K562 (cell line): Measurements from ENCODE around the gene RBM46. TPM values are rescaled to one million over a fixed set of nuclear protein-coding genes. Genes with fewer than 3 reads are reported as not detected.

ENCODE experiments used
- ATAC-seq: fragments of 200-7000 bp; cut with Tn5 transposase; 3 replicates; pipeline ENCODE4 v1.9.1; 2020; ENCODE audit warnings: moderate library complexity
- BruUV-seq: library from RNA; stranded (reverse); fragments of 400-500 nt; replicated peaks from 2 replicates; lab custom pipeline; 2021; lab: Mats Ljungman, UMichigan
- CTCF ChIA-PET: fragments of 300-600 bp; formaldehyde crosslinking; extraction: SDS; loops from one replicate; lab custom pipeline; 2021; ENCODE audit warnings: low intra/inter-chr PET ratio; lab: Yijun Ruan, JAX
- POLR2A ChIA-PET: fragments of 300-600, 350-650 bp; sonication (Branson Sonifier 250); formaldehyde crosslinking; extraction: SDS; loops from one replicate; lab custom pipeline; 2021; ENCODE audit warnings: antibody characterized with exemption, inconsistent platforms; lab: Yijun Ruan, JAX
- DNase-seq, 4 experiments: peaks; one replicate each; pipeline versions ENCODE4 v3.0.0 to v3.0.0-alpha.2; 2011 to 2018; ENCODE audit warnings: low spot score in 3 of 4, mixed read lengths in 3 of 4; ENCODE audit errors: extremely low read depth in 1 of 4
- FAIRE-seq: peaks from 2 replicates; lab custom pipeline; 2011; peaks lifted over from hg19 to GRCh38; lab: Jason Lieb, UNC
- H2AFZ ChIP-seq: 2 replicates; pipeline ENCODE4 v1.6.0; 2011; ENCODE audit warnings: low read depth, low read length, control low read depth, inconsistent platforms
- H3K27ac ChIP-seq: fragments of 200-600 bp; 3 replicates; pipeline ENCODE4 v1.8.0; 2011; ENCODE audit warnings: low read depth, mild to moderate bottlenecking, control low read depth, inconsistent platforms, low read length, moderate library complexity, mixed read lengths; ENCODE audit errors: extremely low read depth
- H3K27me3 ChIP-seq, 2 experiments: fragments of 300-600 bp in 1 of 2; 2 replicates in 1 of 2; 3 replicates in 1 of 2; pipeline versions ENCODE4 v1.6.0 to v1.8.0; 2011; ENCODE audit warnings: inconsistent platforms in 2 of 2, low read length in 2 of 2, mild to moderate bottlenecking in 1 of 2, mixed read lengths in 1 of 2, moderate library complexity in 1 of 2; ENCODE audit not compliant: control insufficient read depth in 2 of 2, insufficient read depth in 2 of 2
- H3K36me3 ChIP-seq: fragments of 300-600 bp; 3 replicates; pipeline ENCODE4 v1.8.0; 2011; ENCODE audit warnings: mild to moderate bottlenecking, low read length, inconsistent platforms; ENCODE audit not compliant: control insufficient read depth, insufficient read depth
- H3K4me1 ChIP-seq, 2 experiments: fragments of 200-600 bp in 1 of 2; replicated peaks in 1 of 2; 2 replicates in 1 of 2; 3 replicates in 1 of 2; pipeline versions ENCODE4 v1.5.1 to v1.8.0; 2011; ENCODE audit warnings: inconsistent platforms in 2 of 2, low read length in 2 of 2, mild to moderate bottlenecking in 1 of 2, mixed read lengths in 1 of 2, moderate library complexity in 1 of 2; ENCODE audit not compliant: control insufficient read depth in 2 of 2, insufficient read depth in 2 of 2
- H3K4me2 ChIP-seq: 2 replicates; pipeline ENCODE4 v1.6.1; 2011; ENCODE audit warnings: low read length, control low read depth, inconsistent platforms, mixed read lengths; ENCODE audit not compliant: insufficient read depth
- H3K4me3 ChIP-seq: fragments of 200-600 bp; sonication (generic), shearing (Covaris generic); 2 replicates; pipeline ENCODE4 v1.5.1; 2016; ENCODE audit warnings: control low read depth, inconsistent platforms
- H3K79me2 ChIP-seq: fragments of 200-600 bp; 3 replicates; pipeline ENCODE4 v1.8.0; 2011; ENCODE audit warnings: low read length, inconsistent platforms; ENCODE audit not compliant: control insufficient read depth, insufficient read depth
- H3K9ac ChIP-seq, 2 experiments: 2 replicates each; pipeline versions ENCODE4 v1.6.0 to v1.6.1; 2011; ENCODE audit warnings: low read depth in 2 of 2, low read length in 2 of 2, control low read depth in 1 of 2, inconsistent platforms in 1 of 2, mild to moderate bottlenecking in 1 of 2, mixed read lengths in 1 of 2; ENCODE audit not compliant: insufficient read depth in 1 of 2
- H3K9me1 ChIP-seq: one replicate; pipeline ENCODE4 v1.6.0; 2011; ENCODE audit warnings: inconsistent platforms, mild to moderate bottlenecking, low read length, moderate library complexity; ENCODE audit not compliant: control insufficient read depth, insufficient read depth
- H3K9me3 ChIP-seq: replicated peaks from 2 replicates; pipeline ENCODE4 v1.5.1; 2011; ENCODE audit warnings: low read depth, low read length, inconsistent platforms; ENCODE audit not compliant: control insufficient read depth, insufficient read depth
- H4K20me1 ChIP-seq: replicated peaks from 2 replicates; pipeline ENCODE4 v1.6.1; 2011; ENCODE audit warnings: low read length, inconsistent platforms, mixed read lengths; ENCODE audit not compliant: control insufficient read depth, insufficient read depth
- ARID3B ChIP-seq: fragments of 250-450 bp; sonication (Bioruptor Pico); IDR thresholded peaks from 2 replicates; pipeline ENCODE4 v1.4.0; 2020; ENCODE audit warnings: borderline replicate concordance
- CBFA2T2 ChIP-seq: fragments of 450-650 bp; conservative IDR thresholded peaks from 2 replicates; pipeline ENCODE4 v1.6.1; 2017; ENCODE audit warnings: mild to moderate bottlenecking
- CXXC5 ChIP-seq: fragments of 250-450 bp; sonication (Bioruptor Pico); IDR thresholded peaks from 2 replicates; pipeline ENCODE4 v1.8.0; 2022; ENCODE audit warnings: inconsistent platforms, mild to moderate bottlenecking, moderate library complexity
- DDX20 ChIP-seq: fragments of 450-650 bp; IDR thresholded peaks from 2 replicates; pipeline ENCODE4 v1.6.1; 2016; ENCODE audit warnings: missing genetic modification characterization, low read depth, mild to moderate bottlenecking, missing compliant biosample characterization, moderate library complexity
- FIP1L1 ChIP-seq: fragments of 200-400 bp; formaldehyde crosslinking; IDR thresholded peaks from 2 replicates; pipeline ENCODE4 v1.6.1; 2018; ENCODE audit warnings: mild to moderate bottlenecking, low read depth, low read length; ENCODE audit not compliant: poor library complexity, severe bottlenecking
- HDAC3 ChIP-seq: fragments of 450-650 bp; IDR thresholded peaks from 2 replicates; pipeline ENCODE4 v1.6.1; 2018; ENCODE audit warnings: borderline replicate concordance, mild to moderate bottlenecking, moderate library complexity; ENCODE audit not compliant: partially characterized antibody
- HDAC6 ChIP-seq: IDR thresholded peaks from 2 replicates; pipeline ENCODE4 v1.6.1; 2012; ENCODE audit warnings: low read depth, mild to moderate bottlenecking, control low read depth, inconsistent platforms, low read length, moderate library complexity
- NFE2L1 ChIP-seq: fragments of 450-650 bp; IDR thresholded peaks from 2 replicates; pipeline ENCODE4 v1.6.1; 2016; ENCODE audit warnings: missing genetic modification characterization, low read depth, mild to moderate bottlenecking, missing compliant biosample characterization, moderate library complexity, borderline replicate concordance
- PPARD ChIP-seq: fragments of 250-450 bp; sonication (Bioruptor Pico); IDR thresholded peaks from 2 replicates; pipeline ENCODE4 v1.8.0; 2022; ENCODE audit warnings: inconsistent platforms, mild to moderate bottlenecking, moderate library complexity
- ZFP30 ChIP-seq: fragments of 250-450 bp; sonication (Bioruptor Pico); IDR thresholded peaks from 2 replicates; pipeline ENCODE4 v1.8.0; 2022; ENCODE audit warnings: moderate library complexity, mild to moderate bottlenecking, inconsistent platforms, borderline replicate concordance
- ZNF133 ChIP-seq: fragments of 250-450 bp; sonication (Bioruptor Pico); IDR thresholded peaks from 2 replicates; pipeline ENCODE4 v1.4.0; 2020; ENCODE audit warnings: mild to moderate bottlenecking
- ZNF41 ChIP-seq: fragments of 250-450 bp; sonication (Bioruptor Pico); conservative IDR thresholded peaks from 2 replicates; pipeline ENCODE4 v1.4.0; 2020; ENCODE audit warnings: mild to moderate bottlenecking
- ZNF518B ChIP-seq: fragments of 250-450 bp; sonication (Bioruptor Pico); IDR thresholded peaks from 2 replicates; pipeline ENCODE4 v1.5.0; 2021; ENCODE audit warnings: mild to moderate bottlenecking, moderate library complexity
- ZNF561 ChIP-seq: fragments of 450-650 bp; formaldehyde crosslinking; conservative IDR thresholded peaks from 2 replicates; pipeline ENCODE4 v1.4.0; 2020; ENCODE audit warnings: mild to moderate bottlenecking, moderate library complexity
- ZZZ3 ChIP-seq: fragments of 450-650 bp; IDR thresholded peaks from 2 replicates; pipeline ENCODE4 v1.6.1; 2016; ENCODE audit warnings: antibody characterized with exemption, mild to moderate bottlenecking, moderate library complexity
- WGBS: fragments of 100-300 bp; shearing (Covaris generic); methylation state at CpG from one replicate; pipeline ENCODE4 v1.1.6; 2016; ENCODE audit warnings: low coverage, mixed read lengths; ENCODE audit not compliant: insufficient coverage; ENCODE audit errors: missing lambda C conversion rate; 5-methylcytosine and 5-hydroxymethylcytosine counted together
- in situ Hi-C: fragments of 300-500 bp; cut with MboI; formaldehyde crosslinking; loops from 4 replicates; pipeline ENCODE4 v1.15.0; 2018; ENCODE audit warnings: inconsistent platforms, mixed read lengths
- intact Hi-C: fragments of 100-400 bp; cut with micrococcal nuclease; formaldehyde crosslinking; loops from 2 replicates; pipeline ENCODE4 v1.14.2; 2022
- polyA plus RNA-seq, 8 experiments: library from polyadenylated mRNA; depleted of rRNA in 4 of 8; stranded (reverse) in 5 of 8; unstranded in 3 of 8; fragments of >200 nt; fragmentation: Nextera tagmentation in 2 of 8; fragmentation: Illumina TruSeq in 1 of 8; extraction: Ambion mirVana in 2 of 8; extraction: Trizol in 1 of 8; gene quantifications; 2 replicates each; pipeline versions ENCODE4 v1.2.1 to v1.2.3, GENCODE V29; 2011 to 2014; ENCODE audit warnings: inconsistent platforms in 1 of 8, missing spikeins in 1 of 8
- total RNA-seq, 7 experiments: library from RNA; depleted of rRNA in 6 of 7; stranded (reverse); fragments of >200 nt in 6 of 7; fragmentation: Illumina TruSeq in 2 of 7; extraction: Trizol in 2 of 7; gene quantifications; 2 replicates each; pipeline versions ENCODE4 v1.2.1 to v1.2.3, GENCODE V29; 2011 to 2021; ENCODE audit warnings: low replicate concordance in 1 of 7
- TF ChIP-seq, protein P1 (sequence below): fragments of 250-450 bp; sonication (Bioruptor Pico); IDR thresholded peaks from 2 replicates; pipeline ENCODE4 v1.8.0; 2022; ENCODE audit warnings: inconsistent platforms

The RBM46 gene
- total and polyA plus RNA-seq, 9 of the 15 experiments (the other 6 are each of a cell fraction or from before 2014, with no cell fraction given), result 0.04 TPM; not detected in 8

DNA sequence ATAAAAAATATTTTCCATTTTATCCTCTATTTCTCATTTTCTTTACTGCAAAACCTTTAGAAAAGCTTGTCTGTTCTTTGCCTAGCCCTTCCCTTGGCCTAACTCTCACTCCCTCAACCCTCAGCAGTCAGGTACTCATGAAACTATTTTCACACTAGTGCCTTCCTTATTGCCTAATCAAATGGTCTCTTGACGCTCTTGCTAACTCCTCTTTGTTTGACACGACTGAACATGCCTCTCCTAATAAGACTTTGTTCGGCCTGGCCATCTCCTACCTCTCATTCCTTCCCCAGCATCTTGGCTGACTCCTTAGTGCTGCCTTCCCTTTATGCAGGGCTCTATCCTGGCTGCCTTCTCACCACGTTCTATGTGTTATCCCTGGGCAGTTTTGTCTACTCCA is 48.4 kb upstream of the RBM46 start (continued):
- TF ChIP-seq ZZZ3 (no peak), NFE2L1 (no peak), FIP1L1 (no peak), ZNF518B (no peak), ZFP30 (CRISPR knock-in tag) (no peak), CXXC5 (CRISPR knock-in tag) (no peak)
- TF ChIP-seq, all 486 proteins: peak for 0

GRCh38 chr4:154736770-154737169 is 44.3 kb upstream of the RBM46 start:
- H3K36me3 ChIP-seq, result no peaks in the 10 kb centered on the region
- H3K27ac ChIP-seq, result no peak overlapping the region
- FAIRE-seq (no peak), ATAC-seq (no peak), DNase-seq (no peak)
- H3K9me1 ChIP-seq, result no peaks in the 10 kb centered on the region
- no peaks in the 10 kb centered on the region for H3K9me3 ChIP-seq
- H3K27me3 ChIP-seq, result peaks cover 0 to 13% of the 10 kb centered on the region in 2 experiments; a peak in 4 of 5 replicates
- no peaks in the 10 kb centered on the region for H3K79me2 ChIP-seq
- no peak for TF ChIP-seq HDAC6
- no peak for TF ChIP-seq HDAC3
- TF ChIP-seq CBFA2T2, result no peak
- no peak for TF ChIP-seq ZNF41 (CRISPR knock-in tag)
- TF ChIP-seq ZNF133 (CRISPR knock-in tag), result no peak
- TF ChIP-seq PPARD (CRISPR knock-in tag), result no peak
- no peak for TF ChIP-seq ARID3B
- TF ChIP-seq, protein P1, sequence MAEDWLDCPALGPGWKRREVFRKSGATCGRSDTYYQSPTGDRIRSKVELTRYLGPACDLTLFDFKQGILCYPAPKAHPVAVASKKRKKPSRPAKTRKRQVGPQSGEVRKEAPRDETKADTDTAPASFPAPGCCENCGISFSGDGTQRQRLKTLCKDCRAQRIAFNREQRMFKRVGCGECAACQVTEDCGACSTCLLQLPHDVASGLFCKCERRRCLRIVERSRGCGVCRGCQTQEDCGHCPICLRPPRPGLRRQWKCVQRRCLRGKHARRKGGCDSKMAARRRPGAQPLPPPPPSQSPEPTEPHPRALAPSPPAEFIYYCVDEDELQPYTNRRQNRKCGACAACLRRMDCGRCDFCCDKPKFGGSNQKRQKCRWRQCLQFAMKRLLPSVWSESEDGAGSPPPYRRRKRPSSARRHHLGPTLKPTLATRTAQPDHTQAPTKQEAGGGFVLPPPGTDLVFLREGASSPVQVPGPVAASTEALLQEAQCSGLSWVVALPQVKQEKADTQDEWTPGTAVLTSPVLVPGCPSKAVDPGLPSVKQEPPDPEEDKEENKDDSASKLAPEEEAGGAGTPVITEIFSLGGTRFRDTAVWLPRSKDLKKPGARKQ, result no peak
- no peak for TF ChIP-seq ZNF561
- no peak for TF ChIP-seq DDX20 (tag)
- intact Hi-C loops (no loop called here), in situ Hi-C loops (no loop called here)
- no peak overlapping the region for H2AFZ ChIP-seq
- H3K9ac ChIP-seq, result no peak overlapping the region
- H4K20me1 ChIP-seq, result no peaks in the 10 kb centered on the region
- ChIA-PET CTCF (interaction anchor here (0.6 kb wide), 1 partner anchor 1606 kb away, joined by 3 read pairs; no protein-coding TSS in a partner anchor), POLR2A (no interaction called here)
- H3K4me2 ChIP-seq, result no peak overlapping the region
- H3K4me1 ChIP-seq, result peaks cover 0 to 3% of the 10 kb centered on the region in 2 experiments; a peak in 1 of 5 replicates
- no peak overlapping the region for H3K4me3 ChIP-seq
- no TSS peak for BruUV-seq
- 0% methylated on average over 1 of the region's 1 CpG for WGBS
